GM18907 (cell line): ENCODE results near the gene FGD5.

ENCODE experiments used
- ATAC-seq: cut with Tn5 transposase; IDR thresholded peaks from one replicate; pipeline ENCODE4 v1.9.1; 2021; ENCODE audit warnings: mild to moderate bottlenecking, moderate library complexity; ENCODE audit not compliant: unreplicated experiment

Gene FGD5

GRCh38 chr3:14869917-14870782 is 51.4 kb downstream of the FGD5 start:
- ATAC-seq, result no peak

- ATAC-seq, result no peak
Observed at GRCh38 chr3:14870783-14871060, 52.0 kb downstream of the FGD5 start.

GRCh38 chr3:14871456-14872200 is 52.9 kb downstream of the FGD5 start:
- no peak for ATAC-seq

- no peak for ATAC-seq
Observed at GRCh38 chr3:14872706-14873105, 53.9 kb downstream of the FGD5 start.

- no peak for ATAC-seq
Observed at GRCh38 chr3:14874784-14875183, 56.0 kb downstream of the FGD5 start.

- no peak for ATAC-seq
Observed at GRCh38 chr3:14875411-14876175, 56.8 kb downstream of the FGD5 start.

- ATAC-seq, result no peak
Observed at GRCh38 chr3:14876921-14877333, 58.2 kb downstream of the FGD5 start.

- no peak for ATAC-seq
Observed at GRCh38 chr3:14877469-14877868, 58.7 kb downstream of the FGD5 start.

- ATAC-seq, result no peak
Observed at GRCh38 chr3:14879211-14879874, 60.6 kb downstream of the FGD5 start.

- no peak for ATAC-seq
Observed at GRCh38 chr3:14880447-14881106, 61.8 kb downstream of the FGD5 start.

- ATAC-seq, result no peak
Observed at GRCh38 chr3:14883226-14883625, 64.5 kb downstream of the FGD5 start.

- no peak for ATAC-seq
Observed at GRCh38 chr3:14884665-14885064, 65.9 kb downstream of the FGD5 start.

- ATAC-seq, result no peak
Observed at GRCh38 chr3:14885307-14885706, 66.5 kb downstream of the FGD5 start.

- ATAC-seq, result no peak
Observed at GRCh38 chr3:14886101-14886500, 67.3 kb downstream of the FGD5 start.

GRCh38 chr3:14889205-14889604 is 70.4 kb downstream of the FGD5 start:
- no peak for ATAC-seq

GRCh38 chr3:14889943-14890342 is 71.2 kb downstream of the FGD5 start:
- no peak for ATAC-seq

GRCh38 chr3:14890476-14890875 is 71.7 kb downstream of the FGD5 start:
- ATAC-seq, result peak; percentile 93

GRCh38 chr3:14891135-14892132 is 72.7 kb downstream of the FGD5 start:
- no peak for ATAC-seq

GRCh38 chr3:14892226-14892625 is 73.5 kb downstream of the FGD5 start:
- ATAC-seq, result no peak
